B cell (primary cell): Measurements from ENCODE around the gene POSTN. TPM values are rescaled to one million over a fixed set of nuclear protein-coding genes. Genes with fewer than 3 reads are reported as not detected.
A peak's percentile ranks its signal among the peaks of the same experiment; 100 is the strongest.

Source experiments
- ATAC-seq: fragments of 200-7000 bp; cut with Tn5 transposase; one replicate; pipeline ENCODE4 v1.10.0; 2021; ENCODE audit warnings: low read depth, mild to moderate bottlenecking, moderate number of reproducible peaks, moderate library complexity
- CTCF ChIA-PET: fragments of 350-600 bp; sonication (Branson Sonifier 250); formaldehyde crosslinking; loops from one replicate; lab custom pipeline; 2021; ENCODE audit warnings: antibody characterized with exemption, inconsistent platforms; lab: Charles Lee
- POLR2A ChIA-PET: fragments of 350-600 bp; sonication (Branson Sonifier 250); formaldehyde crosslinking; loops from one replicate; lab custom pipeline; 2021; ENCODE audit warnings: antibody characterized with exemption; lab: Charles Lee
- DNase-seq: peaks from one replicate; pipeline ENCODE4 v3.0.0; 2013
- H2AFZ ChIP-seq: 2 replicates; pipeline ENCODE4 v1.6.1; 2012; ENCODE audit warnings: mild to moderate bottlenecking, low read depth, low read length; ENCODE audit not compliant: insufficient read depth, poor library complexity, severe bottlenecking
- H3K27ac ChIP-seq, 2 donors: 1 replicate in 1 of 2; 2 replicates in 1 of 2; pipeline ENCODE4 v1.5.1; 2012 to 2013; ENCODE audit warnings: low read length in 2 of 2, mild to moderate bottlenecking in 2 of 2, moderate library complexity in 1 of 2
- H3K27me3 ChIP-seq, 4 experiments: fragments of 200-600 bp in 1 of 4; sonication (generic) in 1 of 4; replicated peaks in 1 of 4; 1 replicate in 2 of 4; 2 replicates in 2 of 4; pipeline versions ENCODE4 v1.6.1 to v1.7.0; 2013 to 2016; ENCODE audit warnings: low read length in 3 of 4, mild to moderate bottlenecking in 2 of 4, mixed read lengths in 1 of 4, moderate library complexity in 1 of 4; ENCODE audit not compliant: insufficient read depth in 4 of 4, control insufficient read depth in 3 of 4; ENCODE audit errors: control extremely low read depth in 1 of 4
- H3K36me3 ChIP-seq, 2 experiments: replicated peaks in 1 of 2; 1 replicate in 1 of 2; 2 replicates in 1 of 2; pipeline versions ENCODE4 v1.6.1 to v1.7.1; 2013; ENCODE audit warnings: low read length in 1 of 2; ENCODE audit not compliant: insufficient read depth in 2 of 2, control insufficient read depth in 1 of 2; ENCODE audit errors: control extremely low read depth in 1 of 2, extremely low read depth in 1 of 2
- H3K4me1 ChIP-seq, 2 donors: fragments of 200-600 bp in 1 of 2; sonication (generic) in 1 of 2; 1 replicate in 1 of 2; 2 replicates in 1 of 2; pipeline versions ENCODE4 v1.5.1 to v1.6.1; 2013 to 2017; ENCODE audit warnings: low read length in 2 of 2; ENCODE audit not compliant: control insufficient read depth in 2 of 2, insufficient read depth in 2 of 2
- H3K4me2 ChIP-seq: replicated peaks from 2 replicates; pipeline ENCODE3; 2012; ENCODE audit warnings: mild to moderate bottlenecking, low read depth, low read length; ENCODE audit not compliant: poor library complexity, severe bottlenecking
- H3K4me3 ChIP-seq, 5 experiments: fragments of 200-600 bp in 1 of 5; sonication (generic) in 1 of 5; 1 replicate in 3 of 5; 2 replicates in 2 of 5; pipeline versions ENCODE4 v1.5.1 to v1.7.0; 2011 to 2016; ENCODE audit warnings: low read length in 4 of 5, mild to moderate bottlenecking in 4 of 5, low read depth in 2 of 5, control low read depth in 1 of 5, moderate library complexity in 1 of 5; ENCODE audit not compliant: insufficient read depth in 1 of 5; ENCODE audit errors: control extremely low read depth in 1 of 5, extremely low read depth in 1 of 5
- H3K79me2 ChIP-seq: fragments of 200-600 bp; sonication (generic); one replicate; pipeline ENCODE4 v1.6.0; 2016; ENCODE audit warnings: low read length; ENCODE audit not compliant: control insufficient read depth, insufficient read depth
- H3K9ac ChIP-seq: fragments of 200-600 bp; sonication (generic); 2 replicates; pipeline ENCODE4 v1.6.1; 2017; ENCODE audit warnings: mild to moderate bottlenecking, low read length, moderate library complexity
- H3K9me3 ChIP-seq, 3 donors: one replicate each; pipeline versions ENCODE4 v1.6.1 to v1.7.1; 2013; ENCODE audit warnings: low read length in 2 of 3; ENCODE audit not compliant: control insufficient read depth in 2 of 3, insufficient read depth in 1 of 3; ENCODE audit errors: control extremely low read depth in 1 of 3
- H4K20me1 ChIP-seq: 2 replicates; pipeline ENCODE4 v1.6.0; 2012; ENCODE audit warnings: mild to moderate bottlenecking, low read length; ENCODE audit not compliant: insufficient read depth, control insufficient read depth, poor library complexity, severe bottlenecking
- H3K27ac Mint-ChIP-seq: one replicate; pipeline ENCODE4 v1.8.0; 2021; ENCODE audit warnings: mixed read lengths
- H3K27me3 Mint-ChIP-seq: one replicate; pipeline ENCODE4 v1.8.0; 2021; ENCODE audit warnings: mixed read lengths
- H3K4me1 Mint-ChIP-seq: one replicate; pipeline ENCODE4 v1.8.0; 2021; ENCODE audit warnings: mixed read lengths
- H3K4me3 Mint-ChIP-seq: one replicate; pipeline ENCODE4 v1.8.0; 2021; ENCODE audit warnings: mixed read lengths
- H3K9me3 Mint-ChIP-seq: one replicate; pipeline ENCODE4 v1.8.0; 2022; ENCODE audit warnings: mixed read lengths; ENCODE audit not compliant: insufficient read depth
- CTCF ChIP-seq: fragments of 200-600 bp; IDR thresholded peaks from one replicate; pipeline ENCODE4 v1.8.0; 2022; ENCODE audit warnings: antibody characterized with exemption, mild to moderate bottlenecking
- EZH2 ChIP-seq: IDR thresholded peaks from 2 replicates; pipeline ENCODE4 v1.6.1; 2012; ENCODE audit warnings: borderline replicate concordance, low read depth, mild to moderate bottlenecking, moderate library complexity, low read length; ENCODE audit not compliant: insufficient read depth, poor library complexity, severe bottlenecking
- WGBS: methylation state at CpG from one replicate; pipeline ENCODE4 v1.1.5; 2013; ENCODE audit warnings: missing lambda C conversion rate; ENCODE audit not compliant: insufficient coverage; 5-methylcytosine and 5-hydroxymethylcytosine counted together
- intact Hi-C: fragments of 100-400 bp; cut with micrococcal nuclease; formaldehyde crosslinking; loops from one replicate; pipeline ENCODE4 v1.10.0; 2022
- polyA plus RNA-seq: library from polyadenylated mRNA; depleted of rRNA; stranded (reverse); fragments of >200 nt; gene quantifications from 2 replicates; pipeline ENCODE4 v1.2.3, GENCODE V29; 2012
- total RNA-seq, 2 donors: library from RNA; stranded (reverse); fragments of 120-200 nt in 1 of 2; gene quantifications; 1 replicate in 1 of 2; 2 replicates in 1 of 2; pipeline versions ENCODE4 v1.2.3 to v1.2.4, GENCODE V29; 2013 to 2022

POSTN gene
- total and polyA plus RNA-seq, 2 donors (not counting 1 experiment from before 2014, with no cell fraction given): not detected

- intact Hi-C loops: no loop called here
- no CpG with 5 or more reads among the region's 2 CpGs for WGBS
- ChIA-PET CTCF (interaction anchor here (0.7 kb wide), 1 partner anchor 48 kb away, joined by 3 read pairs; no protein-coding TSS in a partner anchor), POLR2A (no interaction called here)
- TF ChIP-seq EZH2 (no peak), CTCF (no peak)
- no peak overlapping the region for H3K4me2 ChIP-seq
- ATAC-seq: no peak
- no peak for DNase-seq
- no peak overlapping the region for H3K9ac ChIP-seq
- no peak overlapping the region for H3K27ac ChIP-seq
- no peaks in the 10 kb centered on the region for H3K79me2 ChIP-seq
- H2AFZ ChIP-seq: no peak overlapping the region
- no peaks in the 10 kb centered on the region for H3K36me3 ChIP-seq
- no peak overlapping the region for H3K4me3 ChIP-seq
- no peaks in the 10 kb centered on the region for H4K20me1 ChIP-seq
- Mint-ChIP-seq H3K27ac (no peak overlapping the region), H3K9me3 (peaks cover 2% of the 10 kb centered on the region), H3K4me3 (no peak overlapping the region), H3K4me1 (no peaks in the 10 kb centered on the region), H3K27me3 (no peaks in the 10 kb centered on the region)
- H3K27me3 ChIP-seq: no peaks in the 10 kb centered on the region
- H3K9me3 ChIP-seq: no peaks in the 10 kb centered on the region
- H3K4me1 ChIP-seq: no peaks in the 10 kb centered on the region
These were observed 68.7 kb downstream of the POSTN start for GRCh38 chr13:37529751-37530385.

- H3K4me3 ChIP-seq: no peak overlapping the region
- WGBS: 100% methylated on average over 1 of the region's 3 CpGs
These were observed 71.7 kb downstream of the POSTN start for GRCh38 chr13:37526710-37527473.

More at GRCh38 chr13:37526710-37527473, 71.7 kb downstream of the POSTN start:
- Mint-ChIP-seq H3K27me3 (no peaks in the 10 kb centered on the region), H3K4me3 (no peak overlapping the region), H3K9me3 (peaks cover 2% of the 10 kb centered on the region), H3K27ac (no peak overlapping the region), H3K4me1 (no peaks in the 10 kb centered on the region)
- intact Hi-C loops: no loop called here
- no peak for DNase-seq
- no peaks in the 10 kb centered on the region for H3K27me3 ChIP-seq
- ChIA-PET CTCF (no interaction called here), POLR2A (no interaction called here)
- H2AFZ ChIP-seq: no peak overlapping the region
- no peaks in the 10 kb centered on the region for H3K36me3 ChIP-seq
- H4K20me1 ChIP-seq: no peaks in the 10 kb centered on the region
- no peak for ATAC-seq
- no peaks in the 10 kb centered on the region for H3K9me3 ChIP-seq
- no peak overlapping the region for H3K4me2 ChIP-seq
- no peaks in the 10 kb centered on the region for H3K4me1 ChIP-seq
- peak; percentile 25 for TF ChIP-seq CTCF
- TF ChIP-seq EZH2: no peak
- H3K9ac ChIP-seq: no peak overlapping the region
- H3K27ac ChIP-seq: no peak overlapping the region
- H3K79me2 ChIP-seq: no peaks in the 10 kb centered on the region
